GM18526 (cell line): ENCODE data around the gene CCNF.

Experiments
- POLR2A ChIP-seq: IDR thresholded peaks from 3 replicates; pipeline ENCODE4 v1.6.1; 2011; ENCODE audit not compliant: insufficient read length; ENCODE audit errors: extremely low read depth

The CCNF gene

DNA sequence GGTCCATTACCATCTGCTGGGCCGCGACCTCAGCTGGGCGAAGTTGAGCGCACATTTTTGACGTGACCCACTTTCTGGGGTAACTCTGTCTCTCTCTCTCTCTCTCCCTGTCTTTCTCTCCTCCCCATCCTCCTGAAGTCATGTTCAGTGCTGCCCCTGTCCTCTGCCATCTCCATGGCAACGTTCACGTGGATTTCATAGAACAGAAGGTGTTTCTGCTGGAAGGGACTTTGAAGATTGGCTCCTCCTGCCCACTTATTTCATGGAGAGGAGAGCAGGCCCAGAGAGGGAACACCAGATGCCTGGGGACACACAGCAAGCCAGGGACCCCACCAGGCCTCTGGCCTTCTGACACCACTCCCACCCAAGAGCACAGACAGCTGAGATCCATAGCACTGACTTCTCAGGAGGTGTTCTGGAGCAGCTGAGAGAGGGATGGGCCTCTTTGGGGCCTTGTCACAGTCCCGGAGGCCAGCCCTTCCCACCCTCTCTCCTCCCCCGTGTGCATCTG lies 4.2 kb upstream of the CCNF start:
- no peak for TF ChIP-seq POLR2A

DNA sequence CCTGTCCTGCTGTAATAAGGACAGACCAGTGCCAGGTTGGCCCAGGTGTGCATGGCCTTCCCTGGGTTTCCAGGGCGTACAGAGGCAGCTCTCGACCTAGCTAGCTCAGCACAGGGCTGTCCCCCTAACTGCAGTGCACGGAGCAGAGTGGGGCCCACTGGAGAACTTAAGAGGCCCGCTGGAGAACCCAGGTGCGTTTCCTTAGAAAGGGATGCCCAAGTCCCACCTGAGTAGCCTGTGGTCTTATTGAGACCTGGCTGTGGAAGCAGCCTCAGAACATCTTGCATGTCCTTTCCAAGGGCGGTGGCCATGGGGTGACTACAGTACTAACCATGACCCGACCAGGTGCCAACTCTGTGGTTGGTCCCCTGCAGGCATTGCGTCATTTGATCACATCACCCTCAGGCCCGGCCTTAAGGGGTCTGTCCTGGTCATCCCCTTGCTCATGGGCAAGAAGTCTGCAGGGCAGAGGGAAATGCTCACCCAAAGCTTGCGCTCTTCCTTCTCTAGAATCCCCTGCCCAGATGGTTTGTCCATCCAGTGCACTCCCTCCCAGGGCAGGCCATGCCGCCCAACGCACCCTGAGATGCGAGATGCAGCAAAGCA lies 3.3 kb upstream of the CCNF start:
- no peak for TF ChIP-seq POLR2A

DNA sequence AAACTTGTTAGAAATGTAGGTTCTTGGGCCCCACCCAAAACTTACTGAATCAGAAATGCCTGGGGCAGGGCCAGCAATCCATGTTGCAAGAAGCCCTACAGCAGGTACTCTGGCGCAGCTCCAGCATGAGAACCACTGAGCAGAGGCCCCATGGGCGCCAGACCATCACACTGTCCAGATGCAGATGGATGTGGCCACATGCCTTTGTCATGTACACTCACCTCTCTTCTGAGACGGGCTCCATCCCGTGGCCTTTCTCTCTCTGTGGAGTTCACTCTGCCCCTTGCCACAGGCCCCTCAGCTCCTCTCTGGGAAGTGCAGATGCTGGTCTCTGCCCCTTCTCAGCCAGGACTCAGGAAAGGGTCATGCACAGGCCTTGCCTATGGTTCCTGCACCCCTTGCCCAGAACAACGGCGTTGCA lies 2.3 kb upstream of the CCNF start:
- no peak for TF ChIP-seq POLR2A

DNA sequence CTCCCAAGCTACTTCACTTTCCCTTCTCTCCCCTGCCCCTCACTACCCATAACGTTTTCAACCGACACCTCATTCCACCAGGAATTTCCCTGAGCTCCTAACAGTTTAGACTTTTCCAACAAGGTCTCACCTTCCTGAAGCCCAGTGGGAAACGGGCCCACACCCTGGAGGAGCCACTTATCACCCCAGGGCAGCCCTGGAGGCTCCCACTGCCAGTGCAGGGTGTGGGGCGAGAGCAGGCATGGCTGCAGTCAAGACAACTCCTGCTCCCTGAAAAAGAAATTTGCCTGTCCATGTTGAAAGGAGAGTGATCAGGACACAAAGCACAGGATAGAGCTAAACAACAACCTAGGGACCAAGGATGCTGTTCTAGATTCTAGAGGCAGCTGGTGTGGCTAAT lies 1.7 kb upstream of the CCNF start:
- TF ChIP-seq POLR2A, result no peak

DNA sequence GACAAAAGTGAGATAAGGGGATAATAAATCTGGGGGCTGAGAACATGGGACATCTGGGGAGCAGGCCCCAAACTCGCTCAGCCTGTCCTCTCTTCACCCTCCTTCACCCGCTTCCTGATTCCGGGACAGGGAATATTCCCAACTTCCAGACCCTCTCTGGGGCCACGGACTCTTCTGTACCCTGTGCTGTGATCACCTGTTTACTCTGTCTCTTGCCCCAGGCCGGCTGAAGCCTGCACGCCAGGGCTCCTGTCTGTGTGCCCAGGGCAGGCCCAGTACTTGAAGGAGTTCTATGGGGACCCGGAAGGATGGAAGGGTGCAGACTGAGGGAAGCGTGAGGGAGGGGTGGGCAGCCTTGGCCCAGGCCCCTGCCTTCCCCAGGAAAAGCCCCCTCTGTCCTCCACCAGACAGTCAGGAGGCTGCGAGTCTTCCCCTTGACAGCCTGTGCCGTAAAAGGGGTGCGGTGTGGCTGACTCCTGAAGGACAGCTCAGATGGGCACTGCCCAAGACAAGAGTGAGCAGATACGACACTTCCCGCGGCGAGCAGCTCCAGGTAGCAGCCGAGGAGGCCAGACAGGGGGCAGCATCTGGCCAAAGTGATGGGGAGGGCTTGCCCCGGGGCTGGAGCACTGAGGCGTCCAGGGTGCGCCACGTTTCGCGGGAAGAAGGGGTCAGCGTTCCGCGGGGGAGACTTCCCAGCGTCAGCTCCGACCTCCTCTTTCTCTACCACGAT lies 1.0 kb upstream of the CCNF start:
- no peak for TF ChIP-seq POLR2A

DNA sequence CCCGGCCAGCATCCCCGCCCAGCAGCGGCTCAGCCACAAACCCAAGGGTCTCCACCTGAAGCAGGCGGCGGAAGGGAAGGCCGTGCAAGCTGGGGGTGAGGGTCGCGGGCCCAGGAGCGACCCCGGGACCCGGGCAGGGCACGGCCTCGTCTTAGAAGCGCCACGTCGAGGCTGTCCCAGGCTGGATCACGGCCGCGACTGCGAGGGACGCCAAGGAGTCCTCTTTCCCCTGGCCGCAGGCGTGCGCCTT lies 538 bp upstream of the CCNF start:
- TF ChIP-seq POLR2A, result no peak

DNA sequence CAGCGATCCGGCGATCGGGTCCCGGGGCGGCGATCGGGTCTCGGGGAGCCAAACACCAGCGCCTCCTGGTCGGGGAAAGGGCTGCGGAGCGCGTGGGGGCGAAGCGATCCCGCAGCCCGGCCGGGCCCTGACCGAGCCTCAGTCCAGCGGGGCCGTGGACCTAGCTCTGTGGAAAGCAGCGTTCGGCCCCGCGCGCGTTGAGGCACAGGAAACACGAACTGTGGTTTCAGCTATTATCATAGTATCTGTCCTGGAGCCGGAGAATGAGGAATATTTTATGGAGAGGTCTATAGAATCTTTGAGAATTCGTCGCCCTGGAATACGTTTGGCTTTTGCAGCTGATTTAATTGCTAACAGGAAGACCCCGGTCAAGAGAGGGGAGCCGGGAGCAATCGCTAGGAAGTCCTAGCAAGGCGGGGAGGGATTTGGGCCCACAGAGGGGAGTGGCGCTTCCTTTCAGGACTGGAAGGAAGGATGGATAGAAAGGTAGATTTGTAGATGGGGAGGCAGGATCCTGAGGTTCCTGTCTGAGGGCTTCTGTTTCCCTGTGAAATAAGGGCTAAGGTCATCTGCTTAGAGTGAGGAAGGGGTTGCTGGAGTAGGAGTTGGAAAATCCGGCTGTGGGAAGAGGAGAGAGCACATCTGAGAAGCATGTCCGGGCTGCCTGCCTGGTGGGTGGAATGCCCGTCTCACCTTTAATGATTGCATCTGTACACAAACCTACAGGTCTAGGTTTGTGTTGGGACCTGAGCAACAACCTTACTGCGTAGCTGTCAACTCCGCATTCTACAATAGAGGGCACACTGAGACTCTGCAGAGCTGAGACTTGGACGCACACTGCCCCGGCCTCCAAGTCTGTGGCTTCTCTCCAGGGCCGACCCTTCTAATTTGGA lies 770 bp downstream of the CCNF start:
- TF ChIP-seq POLR2A, result no peak

DNA sequence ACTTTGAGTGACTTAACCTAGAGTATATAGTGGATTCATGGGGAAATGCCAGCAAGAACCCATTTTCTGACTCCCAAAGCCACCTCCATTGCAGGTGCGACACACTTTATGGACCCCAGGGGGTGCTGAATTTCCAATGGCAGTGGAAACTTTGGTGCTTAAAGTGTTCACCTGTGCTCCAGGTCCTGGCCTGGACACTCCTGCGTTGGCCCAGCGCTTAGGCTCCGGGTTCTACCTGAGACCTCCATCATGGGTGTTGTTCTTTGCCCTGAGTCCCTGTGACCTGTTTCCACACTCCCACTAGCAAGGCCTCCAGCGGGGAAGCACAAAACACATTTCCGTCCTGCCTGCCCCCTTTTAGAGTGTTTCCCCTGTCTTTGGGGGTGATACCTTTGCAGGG lies 3.0 kb downstream of the CCNF start:
- TF ChIP-seq POLR2A, result no peak

DNA sequence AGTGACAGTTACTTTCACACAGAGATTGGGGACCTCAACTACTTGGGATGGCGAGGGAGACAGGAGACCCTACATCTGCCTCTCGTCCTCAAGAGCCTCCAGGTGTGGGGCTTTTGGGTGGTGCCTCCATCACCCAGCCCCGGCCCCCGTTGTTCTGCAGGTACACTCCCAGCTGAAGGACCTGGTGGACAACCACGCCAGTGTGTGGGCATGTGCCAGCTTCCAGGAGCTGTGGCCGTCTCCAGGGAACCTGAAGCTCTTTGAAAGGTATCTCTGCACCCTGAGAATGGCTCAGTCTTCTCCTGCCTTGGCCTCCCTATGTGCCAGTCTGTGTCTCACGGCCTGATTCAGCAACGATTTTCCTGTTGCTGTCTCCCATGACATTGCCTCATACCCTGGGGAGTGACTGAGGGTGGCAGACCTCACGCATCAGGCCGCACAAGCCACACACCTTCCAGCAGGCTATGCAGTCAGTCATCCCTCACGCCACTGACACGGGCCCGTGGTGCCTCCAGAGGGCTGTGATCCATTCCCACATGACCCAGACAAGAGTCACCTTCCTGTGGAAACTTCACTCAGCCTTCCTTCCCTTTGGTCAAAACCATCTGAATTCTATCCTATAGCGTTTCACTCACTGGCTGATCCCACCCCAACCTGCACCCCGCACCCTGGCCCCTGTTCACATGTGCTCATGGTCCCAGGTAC lies 3.7 kb downstream of the CCNF start:
- TF ChIP-seq POLR2A, result no peak

DNA sequence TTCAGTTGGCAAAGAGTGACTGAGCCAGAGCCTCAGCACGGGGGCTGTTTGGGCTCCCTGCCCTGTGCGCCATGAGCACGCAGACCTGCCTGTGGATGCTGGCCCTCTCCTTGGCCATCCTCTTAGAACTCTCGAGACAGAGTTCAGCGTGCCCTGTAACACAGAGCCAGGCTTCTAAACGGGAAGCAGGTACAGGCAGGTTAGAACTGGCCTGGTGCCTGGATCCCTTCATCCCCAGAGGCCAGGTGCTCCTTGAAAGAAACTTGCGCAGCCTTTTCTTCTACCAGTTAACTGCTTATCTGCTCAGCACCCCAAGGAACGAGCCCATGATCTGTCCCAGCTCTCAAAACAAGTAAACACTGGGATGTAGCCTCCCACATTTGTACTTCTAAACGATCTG lies 6.9 kb downstream of the CCNF start:
- TF ChIP-seq POLR2A, result no peak

DNA sequence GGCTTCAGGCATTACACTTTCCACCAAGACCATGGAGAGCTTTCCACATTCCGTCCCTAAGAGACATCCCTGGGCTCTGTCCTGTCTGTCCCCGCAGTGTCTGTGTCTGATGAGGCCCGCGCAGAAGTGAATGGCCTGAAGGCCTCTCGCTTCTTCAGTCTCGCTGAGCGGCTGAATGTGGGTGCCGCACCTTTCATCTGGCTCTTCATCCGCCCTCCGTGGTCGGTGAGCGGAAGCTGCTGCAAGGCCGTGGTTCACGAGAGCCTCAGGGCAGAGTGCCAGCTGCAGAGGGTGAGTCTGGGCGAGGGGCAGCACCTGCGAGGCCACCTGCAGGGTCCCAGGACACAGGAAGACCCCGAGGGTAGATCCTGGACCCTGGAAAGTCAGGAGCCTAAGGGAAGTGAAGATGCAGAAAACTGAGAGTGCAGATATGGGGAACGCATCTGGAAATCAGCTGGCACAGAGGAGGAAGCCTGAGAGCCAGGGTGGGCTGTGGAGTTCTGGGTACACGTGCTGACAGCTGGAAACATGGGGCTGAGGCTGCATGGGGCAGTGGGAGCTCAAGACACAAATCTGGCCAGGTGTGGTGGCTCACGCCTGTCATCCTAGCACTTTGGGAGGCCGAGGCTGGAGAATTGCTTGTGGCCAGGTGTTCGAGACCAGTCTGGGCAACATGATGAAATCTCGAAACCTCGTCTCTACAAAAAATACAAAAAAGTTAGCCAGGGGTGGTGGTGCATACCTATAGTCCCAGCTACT lies 8.0 kb downstream of the CCNF start:
- TF ChIP-seq POLR2A, result no peak

DNA sequence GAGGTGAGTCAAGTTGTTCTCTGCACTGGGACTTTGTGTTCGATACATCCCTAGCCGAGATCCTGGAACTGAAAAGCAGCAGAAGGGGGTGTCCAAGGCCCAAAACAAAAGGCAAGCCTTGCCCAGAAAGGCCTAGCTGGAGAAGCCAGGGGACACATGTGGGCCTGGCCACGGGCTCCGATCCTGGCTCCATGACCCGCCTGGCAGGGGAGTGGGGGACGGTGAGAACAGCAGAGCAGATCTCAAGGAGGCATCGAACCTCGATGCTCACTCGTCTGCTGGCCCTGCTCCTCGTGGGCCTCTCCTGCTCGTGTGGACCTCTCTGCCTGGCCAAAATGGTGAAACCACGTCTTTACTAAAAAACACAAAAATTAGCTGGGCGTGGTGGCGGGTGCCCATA lies 8.9 kb downstream of the CCNF start:
- no peak for TF ChIP-seq POLR2A

DNA sequence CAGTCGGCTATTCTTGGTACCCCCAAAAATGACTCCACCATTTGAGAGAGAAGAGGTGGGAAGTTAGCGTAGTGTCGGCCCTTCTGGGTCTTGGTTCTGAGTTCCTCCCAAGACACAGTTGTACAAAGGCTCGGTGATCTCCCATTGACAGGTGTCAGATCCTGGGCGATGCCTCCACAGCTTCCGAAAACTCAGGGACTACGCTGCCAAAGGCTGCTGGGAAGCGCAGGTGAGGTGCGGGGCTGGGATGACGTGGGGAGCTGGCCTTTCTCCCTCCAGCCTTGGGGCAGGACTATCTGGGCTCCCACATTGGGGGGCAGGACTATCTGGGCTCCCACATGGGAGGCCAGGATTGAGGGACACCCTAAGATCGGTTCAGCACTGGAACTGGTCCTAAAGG lies 10.4 kb downstream of the CCNF start:
- TF ChIP-seq POLR2A, result no peak

DNA sequence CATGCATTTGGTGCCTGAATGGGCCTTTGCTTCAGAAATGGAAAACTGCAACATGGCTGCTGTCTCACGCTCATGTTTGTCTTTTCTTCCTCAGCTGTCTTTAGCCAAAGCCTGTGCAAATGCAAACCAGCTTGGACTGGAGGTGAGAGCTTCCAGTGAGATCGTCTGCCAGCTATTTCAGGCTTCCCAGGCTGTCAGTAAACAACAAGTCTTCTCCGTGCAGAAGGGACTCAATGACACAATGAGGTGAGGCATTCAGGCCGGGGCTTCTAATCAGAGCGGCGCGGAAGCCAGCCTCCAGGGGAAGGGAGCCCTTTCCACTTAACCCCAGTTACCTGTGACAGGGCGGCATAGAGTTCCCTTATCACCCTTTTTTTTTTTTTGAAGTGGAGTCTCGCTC lies 14.3 kb downstream of the CCNF start:
- no peak for TF ChIP-seq POLR2A
